H9 (cell line): ENCODE measurements around the gene UBL4A. TPM values are rescaled to one million over a fixed set of nuclear protein-coding genes. Genes with fewer than 3 reads are reported as not detected.

Source experiments
- DNase-seq: peaks from one replicate; pipeline ENCODE4 v3.0.0-alpha.2; 2017
- H2AFZ ChIP-seq: one replicate; pipeline ENCODE4 v1.6.1; 2013; ENCODE audit warnings: mild to moderate bottlenecking, low read length, control low read depth, moderate library complexity
- H2AK5ac ChIP-seq: 2 replicates; pipeline ENCODE4 v1.6.1; 2013; ENCODE audit warnings: low read length, control low read depth, mixed read lengths; ENCODE audit not compliant: insufficient read length
- H2BK120ac ChIP-seq: one replicate; pipeline ENCODE4 v1.6.1; 2013; ENCODE audit warnings: low read depth, mild to moderate bottlenecking, low read length, control low read depth, inconsistent platforms; ENCODE audit not compliant: poor library complexity, severe bottlenecking
- H2BK12ac ChIP-seq: 2 replicates; pipeline ENCODE4 v1.6.1; 2013; ENCODE audit warnings: low read length, control low read depth, mixed read lengths, low read depth; ENCODE audit not compliant: insufficient read length
- H2BK15ac ChIP-seq: 2 replicates; pipeline ENCODE4 v1.6.1; 2013; ENCODE audit warnings: low read depth, low read length, control low read depth
- H2BK20ac ChIP-seq: one replicate; pipeline ENCODE4 v1.6.1; 2013; ENCODE audit warnings: low read depth, mild to moderate bottlenecking, low read length, control low read depth, inconsistent platforms; ENCODE audit not compliant: poor library complexity, severe bottlenecking
- H2BK5ac ChIP-seq: 2 replicates; pipeline ENCODE4 v1.6.1; 2013; ENCODE audit warnings: low read length, control low read depth, mixed read lengths; ENCODE audit not compliant: insufficient read length
- H3K14ac ChIP-seq: 2 replicates; pipeline ENCODE4 v1.6.1; 2013; ENCODE audit warnings: low read length, control low read depth; ENCODE audit not compliant: insufficient read depth
- H3K18ac ChIP-seq: 2 replicates; pipeline ENCODE4 v1.6.1; 2013; ENCODE audit warnings: low read depth, mild to moderate bottlenecking, mixed read lengths, low read length, control low read depth; ENCODE audit not compliant: insufficient read length
- H3K23ac ChIP-seq: 2 replicates; pipeline ENCODE4 v1.6.1; 2013; ENCODE audit warnings: low read length, control low read depth, mixed read lengths, low read depth; ENCODE audit not compliant: insufficient read length
- H3K23me2 ChIP-seq: 2 replicates; pipeline ENCODE4 v1.6.1; 2013; ENCODE audit warnings: low read depth, mild to moderate bottlenecking, mixed read lengths, low read length, control low read depth; ENCODE audit not compliant: insufficient read length, poor library complexity, severe bottlenecking
- H3K27ac ChIP-seq: 2 replicates; pipeline ENCODE4 v1.5.1; 2013; ENCODE audit warnings: low read length, control low read depth, mixed read lengths, low read depth; ENCODE audit not compliant: insufficient read length
- H3K27me3 ChIP-seq: 2 replicates; pipeline ENCODE4 v1.6.1; 2013; ENCODE audit warnings: low read length, control low read depth, inconsistent platforms; ENCODE audit not compliant: insufficient read depth
- H3K4ac ChIP-seq: 2 replicates; pipeline ENCODE4 v1.6.1; 2013; ENCODE audit warnings: low read depth, mild to moderate bottlenecking, control low read depth, inconsistent platforms, low read length, moderate library complexity
- H3K4me1 ChIP-seq: 2 replicates; pipeline ENCODE4 v1.6.1; 2013; ENCODE audit warnings: low read length, control low read depth, inconsistent platforms; ENCODE audit not compliant: insufficient read depth
- H3K4me2 ChIP-seq: 2 replicates; pipeline ENCODE4 v1.6.1; 2013; ENCODE audit warnings: low read length, control low read depth, mixed read lengths; ENCODE audit not compliant: insufficient read length, insufficient read depth
- H3K56ac ChIP-seq: 2 replicates; pipeline ENCODE4 v1.6.1; 2013; ENCODE audit warnings: low read depth, mild to moderate bottlenecking, mixed read lengths, low read length, control low read depth; ENCODE audit not compliant: insufficient read length
- H3K79me1 ChIP-seq: 2 replicates; pipeline ENCODE4 v1.6.1; 2013; ENCODE audit warnings: low read depth, mild to moderate bottlenecking, moderate library complexity, low read length, control low read depth, inconsistent platforms; ENCODE audit not compliant: insufficient read depth, poor library complexity, severe bottlenecking
- H3K79me2 ChIP-seq: 2 replicates; pipeline ENCODE4 v1.6.1; 2013; ENCODE audit warnings: low read length, control low read depth, inconsistent platforms; ENCODE audit not compliant: insufficient read depth
- H3K9ac ChIP-seq: 2 replicates; pipeline ENCODE4 v1.6.1; 2013; ENCODE audit warnings: low read length, control low read depth, mixed read lengths; ENCODE audit not compliant: insufficient read length; ENCODE audit errors: extremely low read depth
- H3K9me3 ChIP-seq: one replicate; pipeline ENCODE4 v1.6.1; 2013; ENCODE audit warnings: low read depth, low read length, inconsistent platforms; ENCODE audit not compliant: control insufficient read depth
- H3T11ph ChIP-seq: one replicate; pipeline ENCODE4 v1.6.1; 2013; ENCODE audit warnings: mild to moderate bottlenecking, low read length, control low read depth, inconsistent platforms
- H4K20me1 ChIP-seq: one replicate; pipeline ENCODE4 v1.6.1; 2013; ENCODE audit not compliant: control insufficient read depth, insufficient read length, insufficient read depth
- H4K5ac ChIP-seq: 2 replicates; pipeline ENCODE4 v1.6.1; 2013; ENCODE audit warnings: low read depth, mild to moderate bottlenecking, mixed read lengths, low read length, control low read depth; ENCODE audit not compliant: insufficient read length
- H4K8ac ChIP-seq: replicated peaks from 2 replicates; pipeline ENCODE4 v1.6.1; 2013; ENCODE audit warnings: low read length, control low read depth, mixed read lengths, low read depth; ENCODE audit not compliant: insufficient read length
- H4K91ac ChIP-seq: 2 replicates; pipeline ENCODE4 v1.6.1; 2013; ENCODE audit warnings: low read depth, mild to moderate bottlenecking, moderate library complexity, mixed read lengths, low read length, control low read depth; ENCODE audit not compliant: insufficient read length
- H3K27ac Mint-ChIP-seq, 3 experiments: 2 replicates in 2 of 3; 3 replicates in 1 of 3; pipeline ENCODE4 v1.8.0; 2020 to 2021; ENCODE audit warnings: mixed read lengths in 3 of 3, mild to moderate bottlenecking in 1 of 3, moderate library complexity in 1 of 3
- H3K27me3 Mint-ChIP-seq: 2 replicates; pipeline ENCODE4 v1.8.0; 2021; ENCODE audit warnings: low read depth, mild to moderate bottlenecking, moderate library complexity, mixed read lengths
- H3K36me3 Mint-ChIP-seq, 3 experiments: 2 replicates in 2 of 3; 3 replicates in 1 of 3; pipeline ENCODE4 v1.8.0; 2020 to 2021; ENCODE audit warnings: low read depth in 3 of 3, mixed read lengths in 3 of 3; ENCODE audit not compliant: insufficient read depth in 1 of 3
- H3K4me1 Mint-ChIP-seq, 2 experiments: 2 replicates each; pipeline ENCODE4 v1.8.0; 2020; ENCODE audit warnings: mixed read lengths in 2 of 2
- H3K4me3 Mint-ChIP-seq, 2 experiments: 2 replicates in 1 of 2; 3 replicates in 1 of 2; pipeline ENCODE4 v1.8.0; 2020 to 2021; ENCODE audit warnings: mild to moderate bottlenecking in 2 of 2, mixed read lengths in 2 of 2, moderate library complexity in 1 of 2
- H3K9me3 Mint-ChIP-seq, 2 experiments: 2 replicates in 1 of 2; 3 replicates in 1 of 2; pipeline ENCODE4 v1.8.0; 2020; ENCODE audit warnings: mild to moderate bottlenecking in 2 of 2, mixed read lengths in 2 of 2, moderate library complexity in 1 of 2
- WGBS: extraction: QIAGEN DNeasy Blood & Tissue Kit; methylation state at CpG from one replicate; pipeline ENCODE4 v1.1.7; 2013; ENCODE audit warnings: missing lambda C conversion rate, low lambda C conversion rate, mixed read lengths; ENCODE audit not compliant: insufficient read length; ENCODE audit errors: extremely low coverage; 5-methylcytosine and 5-hydroxymethylcytosine counted together
- total RNA-seq: library from RNA; stranded (reverse); gene quantifications from 2 replicates; pipeline ENCODE4 v1.2.1, GENCODE V29; 2021
- TF ChIP-seq, protein P1 (sequence below): fragments of 200-600 bp; sonication (generic); conservative IDR thresholded peaks from 3 replicates; pipeline ENCODE4 v1.8.0; 2021; ENCODE audit warnings: antibody characterized with exemption, mild to moderate bottlenecking

The UBL4A gene
- total RNA-seq, 1 experiment from 2014 or later: 30.9 TPM

DNA sequence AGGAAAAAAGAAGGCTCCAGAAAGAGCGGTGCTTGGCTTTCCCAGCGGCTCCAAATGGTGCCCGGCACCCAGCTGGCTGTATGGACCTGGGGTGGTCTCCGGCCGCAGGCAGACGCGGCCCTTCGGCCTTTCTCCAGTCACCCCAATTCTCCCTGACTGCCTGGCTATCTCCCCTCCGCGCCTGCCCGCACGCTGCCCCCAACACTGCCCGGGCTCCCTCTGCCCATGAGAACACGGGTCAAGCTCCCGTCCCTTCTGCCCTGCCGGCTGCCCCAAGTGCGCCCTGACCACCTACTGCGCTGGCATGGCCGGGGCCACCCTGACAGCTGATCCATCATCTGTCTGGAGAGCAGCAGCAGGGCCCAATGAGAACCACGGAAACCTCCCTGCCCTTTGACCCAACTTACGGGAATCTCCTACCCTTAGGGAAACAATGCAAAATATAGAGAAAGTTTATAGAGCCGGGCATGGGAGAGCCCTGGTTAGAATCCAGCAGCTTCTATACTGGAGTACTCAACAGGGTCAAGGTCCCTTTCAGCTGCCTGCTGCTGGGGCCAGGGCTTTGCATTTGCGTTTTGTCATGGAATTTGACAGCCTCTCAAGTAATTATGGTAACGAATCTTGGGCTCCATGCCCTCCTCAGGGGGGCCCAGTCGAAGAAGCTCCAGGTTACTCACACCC is 30.8 kb upstream of the UBL4A start:
- Histone ChIP-seq H3K9ac (no peak overlapping the region), H3K23ac (no peak overlapping the region), H2BK20ac (no peak overlapping the region), H4K20me1 (no peaks in the 10 kb centered on the region), H3K79me2 (no peaks in the 10 kb centered on the region), H3K18ac (peak overlapping the region; percentile 78), H3K27me3 (no peaks in the 10 kb centered on the region; the same call in 1 of the 2 replicates), H3T11ph (no peak overlapping the region), H3K27ac (no peak overlapping the region), H3K4ac (no peak overlapping the region), H3K14ac (peak overlapping the region; percentile 89), H2BK15ac (no peak overlapping the region), H2BK5ac (no peak overlapping the region), H3K4me1 (no peaks in the 10 kb centered on the region), H2BK120ac (no peak overlapping the region), H2BK12ac (no peak overlapping the region), H4K5ac (no peak overlapping the region), H3K9me3 (peaks cover 13% of the 10 kb centered on the region), H3K23me2 (peaks cover 15% of the 10 kb centered on the region), H3K4me2 (peak overlapping the region; percentile 71), H2AK5ac (no peak overlapping the region), H3K79me1 (no peaks in the 10 kb centered on the region), H4K8ac (no peak overlapping the region), H3K56ac (no peak overlapping the region), H4K91ac (no peak overlapping the region), H2AFZ (no peak overlapping the region)
- H3K27me3 Mint-ChIP-seq: peaks cover 23% of the 10 kb centered on the region
- WGBS: no CpG with 5 or more reads among the region's 25 CpGs
- peaks cover 49 to 52% of the 10 kb centered on the region in 2 experiments for H3K9me3 Mint-ChIP-seq
- H3K36me3 Mint-ChIP-seq: peaks cover 3 to 7% (median 6%) of the 10 kb centered on the region in 3 experiments; a peak in 4 of 7 replicates
- TF ChIP-seq, protein P1, sequence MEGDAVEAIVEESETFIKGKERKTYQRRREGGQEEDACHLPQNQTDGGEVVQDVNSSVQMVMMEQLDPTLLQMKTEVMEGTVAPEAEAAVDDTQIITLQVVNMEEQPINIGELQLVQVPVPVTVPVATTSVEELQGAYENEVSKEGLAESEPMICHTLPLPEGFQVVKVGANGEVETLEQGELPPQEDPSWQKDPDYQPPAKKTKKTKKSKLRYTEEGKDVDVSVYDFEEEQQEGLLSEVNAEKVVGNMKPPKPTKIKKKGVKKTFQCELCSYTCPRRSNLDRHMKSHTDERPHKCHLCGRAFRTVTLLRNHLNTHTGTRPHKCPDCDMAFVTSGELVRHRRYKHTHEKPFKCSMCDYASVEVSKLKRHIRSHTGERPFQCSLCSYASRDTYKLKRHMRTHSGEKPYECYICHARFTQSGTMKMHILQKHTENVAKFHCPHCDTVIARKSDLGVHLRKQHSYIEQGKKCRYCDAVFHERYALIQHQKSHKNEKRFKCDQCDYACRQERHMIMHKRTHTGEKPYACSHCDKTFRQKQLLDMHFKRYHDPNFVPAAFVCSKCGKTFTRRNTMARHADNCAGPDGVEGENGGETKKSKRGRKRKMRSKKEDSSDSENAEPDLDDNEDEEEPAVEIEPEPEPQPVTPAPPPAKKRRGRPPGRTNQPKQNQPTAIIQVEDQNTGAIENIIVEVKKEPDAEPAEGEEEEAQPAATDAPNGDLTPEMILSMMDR: no peak
- peaks cover 14 to 17% of the 10 kb centered on the region in 2 experiments for H3K4me1 Mint-ChIP-seq
- peak overlapping the region; percentile 11 to 75 (median 44); a peak in 5 of 7 replicates for H3K27ac Mint-ChIP-seq
- H3K4me3 Mint-ChIP-seq: peak overlapping the region; percentile 60 to 70
- peak; percentile 49 for DNase-seq
